Measurements from ENCODE around the gene RASSF1. TPM values are rescaled to one million over a fixed set of nuclear protein-coding genes. Genes with fewer than 3 reads are reported as not detected.

RASSF1 gene
- total and polyA plus RNA-seq, 2 of the 13 experiments (the other 11 are each of a cell fraction or from before 2014, with no cell fraction given) = 10.2 to 27.5 TPM

- no peak for TF ChIP-seq U2AF1 (optimal IDR thresholded peaks at IDR 0.05; ENCODE audit: low read depth, low read length)
Observed at GRCh38 chr3:50373146-50374051, 32.8 kb upstream of the RASSF1 start (continued).

GRCh38 chr3:50372349-50372748 is 31.7 kb upstream of the RASSF1 start:
- in situ Hi-C loops (cut with HindIII; ENCODE audit: extremely low pct_ligation_motif_present, low pct_unique_long_range_greater_than_20kb) = no loop called here
- ChIA-PET CTCF (ENCODE audit: low intra/inter-chr PET ratio, low total read pairs) (no interaction called here), POLR2A (no interaction called here)
- no peak for DNase-seq (ENCODE audit: low spot score)
- Histone ChIP-seq H3K4me2 (ENCODE audit: low read depth, low read length) (no peak overlapping the region), H3K4me3 (replicated peaks in 1 of 3; ENCODE audit: insufficient read depth in 1 of 3, low read depth in 2 of 3, low read length in 3 of 3) (no peak overlapping the region), H3K27me3 (ENCODE audit: control insufficient read depth in 1 of 2, insufficient read depth in 2 of 2, low read length in 2 of 2) (peaks cover 13 to 58% of the 10 kb centered on the region in 2 experiments), H4K20me1 (ENCODE audit: insufficient read depth, low read length) (no peaks in the 10 kb centered on the region), H3K27ac (ENCODE audit: extremely low read length, insufficient read depth, low read length) (no peak overlapping the region), H3K36me3 (replicated peaks in 1 of 2; ENCODE audit: control insufficient read depth in 1 of 2, insufficient read depth in 2 of 2, low read length in 2 of 2) (no peaks in the 10 kb centered on the region), H3K9me3 (ENCODE audit: low read length) (no peaks in the 10 kb centered on the region), H2AFZ (ENCODE audit: low read length) (no peak overlapping the region), H3K9ac (ENCODE audit: insufficient read depth, low read depth, low read length) (no peak overlapping the region), H3K79me2 (ENCODE audit: insufficient read depth, low read length) (no peaks in the 10 kb centered on the region), H3K4me1 (ENCODE audit: insufficient read depth, low read length) (peaks cover 7% of the 10 kb centered on the region)
- ATAC-seq = peak; percentile 46
- BruUV-seq (replicated peaks) = no TSS peak
- 0% methylated on average over 7 of the region's 8 CpGs for WGBS (ENCODE audit: low lambda C conversion rate)
- no peak for FAIRE-seq
- intact Hi-C loops (cut with micrococcal nuclease; ENCODE audit: unreplicated experiment) = loop anchor here (5.0 kb wide), 1 partner anchor 145 kb away; no protein-coding TSS in a partner anchor
- TF ChIP-seq MED13 (CRISPR knock-in tag; IDR thresholded peaks at IDR 0.05) (no peak), TP53 (CRISPR knock-in tag; conservative IDR thresholded peaks at IDR 0.05) (no peak), MXD3 (CRISPR knock-in tag; IDR thresholded peaks at IDR 0.05) (no peak), DBP (CRISPR knock-in tag; IDR thresholded peaks at IDR 0.05; ENCODE audit: not compliant biosample characterization) (no peak), ZNF354B (CRISPR knock-in tag; IDR thresholded peaks at IDR 0.05) (no peak), AGO1 (IDR thresholded peaks at IDR 0.05; ENCODE audit: low read depth, low read length, poor library complexity, severe bottlenecking) (no peak), HMGXB4 (CRISPR knock-in tag; IDR thresholded peaks at IDR 0.05; ENCODE audit: borderline replicate concordance in 1 of 2, low read depth in 1 of 2) (no peak), NONO (IDR thresholded peaks at IDR 0.05) (no peak), NONO (CRISPR knock-in tag; conservative IDR thresholded peaks at IDR 0.05) (no peak)
